DMS79 treated with DMSO at 0.1 percent for 48 hours (cell line): ENCODE data around the gene TPCN2.
"Not testable (repeated sequence)": the region's sequence is repeated elsewhere in the genome, so short reads cannot be mapped to it uniquely, and the experiment has no call there.

Experiments used
- DNase-seq: peaks from one replicate; lab custom pipeline; 2025; lab: John Stamatoyannopoulos, UW

The TPCN2 gene

GRCh38 chr11:69048694-69049489 is at the start of gene TPCN2:
TPCN2 (plus strand) TSS chr11:69048932; CDS start chr11:69048998, 66 bp downstream.
- peak; percentile 85 for DNase-seq

GRCh38 chr11:68999093-68999747 is 49.5 kb upstream of the TPCN2 start:
- DNase-seq, result no peak

DNA sequence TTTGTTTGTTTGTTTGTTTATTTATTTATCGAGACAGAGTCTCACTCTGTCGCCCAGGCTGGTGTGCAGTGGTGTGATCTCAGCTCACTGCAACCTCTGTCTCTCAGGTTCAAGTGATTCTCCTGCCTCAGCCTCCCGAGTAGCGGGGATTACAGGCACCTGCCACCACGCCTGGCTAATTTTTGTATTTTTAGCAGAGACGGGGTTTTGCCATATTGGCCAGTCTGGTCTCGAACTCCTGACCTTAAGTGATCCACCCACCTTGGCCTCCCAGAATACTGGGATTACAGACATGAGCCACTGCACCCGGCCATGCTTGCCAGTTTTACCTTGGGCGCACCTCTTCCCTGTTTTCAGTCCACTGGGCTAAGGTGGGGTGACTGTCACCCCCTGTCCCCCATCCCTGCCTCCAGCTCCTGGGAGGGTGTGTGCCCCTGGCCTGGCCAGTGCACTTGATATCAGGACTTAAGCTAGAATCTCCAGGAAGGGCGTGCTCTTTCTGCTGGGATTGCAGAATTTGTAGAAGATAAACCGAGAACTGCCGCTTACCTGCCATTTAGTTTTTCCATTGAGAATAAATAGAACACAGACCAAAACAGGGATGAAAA is 48.9 kb upstream of the TPCN2 start:
- not testable (repeated sequence) for DNase-seq

DNA sequence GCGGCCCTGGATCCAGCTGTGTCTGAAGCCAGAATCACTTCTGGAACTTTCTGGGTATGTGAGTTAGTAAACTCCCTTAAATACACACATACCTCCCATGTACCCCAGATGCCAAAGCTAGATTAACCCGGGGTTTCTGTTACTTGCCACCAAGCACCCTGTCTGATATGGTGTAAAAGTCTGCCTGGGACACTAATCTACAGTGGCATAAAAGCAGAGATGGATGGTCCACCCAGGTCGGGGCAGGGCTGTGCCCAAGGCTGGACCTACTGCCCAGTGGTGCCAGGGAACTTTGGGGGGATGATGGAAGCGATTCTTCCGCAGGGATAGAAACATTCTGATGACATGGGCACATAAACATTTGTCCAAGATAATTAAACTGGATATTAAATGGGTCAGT is 48.3 kb upstream of the TPCN2 start:
- no peak for DNase-seq

- DNase-seq, result no peak
Measured at GRCh38 chr11:69000831-69001242, 47.9 kb upstream of the TPCN2 start.

DNA sequence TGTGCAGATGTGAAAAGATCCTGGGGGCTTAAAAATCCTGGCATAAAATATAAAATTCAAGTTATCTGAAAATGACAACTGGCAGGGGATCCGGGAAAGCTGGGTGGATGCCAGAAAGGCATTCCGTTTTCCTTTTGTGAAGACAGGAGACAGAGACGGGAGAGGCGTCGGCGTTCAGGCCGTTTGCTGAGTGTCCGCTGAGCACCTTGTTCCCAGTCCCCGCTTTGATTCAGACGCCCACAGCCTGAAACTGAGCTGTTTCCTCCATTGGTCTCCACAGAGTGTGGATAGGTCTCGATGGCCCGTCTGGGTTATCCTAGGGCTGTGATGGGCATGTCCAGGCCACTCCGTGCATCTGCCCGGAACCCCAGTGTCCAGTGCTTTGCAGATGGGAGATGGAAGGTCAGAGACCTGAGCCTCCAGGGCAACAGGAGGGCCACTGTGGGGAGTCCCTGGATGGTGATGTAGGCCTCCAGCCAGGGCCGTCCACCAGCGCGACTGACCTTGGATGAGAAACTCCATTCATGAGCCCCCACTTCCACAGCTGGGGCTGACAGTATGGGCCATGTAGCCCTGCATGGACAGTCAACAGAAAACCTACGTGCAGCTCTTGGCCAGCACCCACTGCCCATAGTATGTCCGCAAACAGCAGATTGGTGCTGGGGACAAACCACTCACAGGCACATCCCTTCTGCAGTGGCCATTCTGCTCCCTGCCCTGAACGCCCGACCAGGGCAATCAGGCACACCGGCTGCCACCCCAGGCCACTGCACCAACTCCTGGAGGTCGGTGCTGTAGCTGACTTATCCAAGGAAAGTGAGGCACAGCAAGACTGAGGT is 47.3 kb upstream of the TPCN2 start:
- DNase-seq, result no peak

DNA sequence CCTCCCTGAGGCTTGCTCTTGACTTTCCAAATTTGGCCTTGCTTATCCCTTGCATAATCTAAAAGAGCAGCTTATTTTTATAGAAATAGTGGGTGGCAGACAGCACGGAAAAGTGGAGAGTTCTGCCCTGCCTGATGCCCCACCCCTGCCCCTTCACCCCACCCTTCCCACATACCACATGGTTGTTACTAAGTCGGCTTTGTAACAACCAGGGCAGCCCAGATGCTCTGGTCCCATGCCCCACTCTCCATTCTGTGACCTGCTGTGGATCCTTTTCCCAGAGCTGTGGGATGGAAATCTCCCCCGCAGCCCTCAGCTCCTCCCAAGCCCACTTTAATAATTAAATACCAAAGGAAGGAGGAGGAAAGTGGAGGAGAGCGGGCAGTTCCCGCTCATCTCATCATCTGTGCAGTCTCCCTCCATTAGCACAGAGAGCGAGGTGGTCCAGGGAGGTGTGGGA is 46.6 kb upstream of the TPCN2 start:
- DNase-seq, result no peak

DNA sequence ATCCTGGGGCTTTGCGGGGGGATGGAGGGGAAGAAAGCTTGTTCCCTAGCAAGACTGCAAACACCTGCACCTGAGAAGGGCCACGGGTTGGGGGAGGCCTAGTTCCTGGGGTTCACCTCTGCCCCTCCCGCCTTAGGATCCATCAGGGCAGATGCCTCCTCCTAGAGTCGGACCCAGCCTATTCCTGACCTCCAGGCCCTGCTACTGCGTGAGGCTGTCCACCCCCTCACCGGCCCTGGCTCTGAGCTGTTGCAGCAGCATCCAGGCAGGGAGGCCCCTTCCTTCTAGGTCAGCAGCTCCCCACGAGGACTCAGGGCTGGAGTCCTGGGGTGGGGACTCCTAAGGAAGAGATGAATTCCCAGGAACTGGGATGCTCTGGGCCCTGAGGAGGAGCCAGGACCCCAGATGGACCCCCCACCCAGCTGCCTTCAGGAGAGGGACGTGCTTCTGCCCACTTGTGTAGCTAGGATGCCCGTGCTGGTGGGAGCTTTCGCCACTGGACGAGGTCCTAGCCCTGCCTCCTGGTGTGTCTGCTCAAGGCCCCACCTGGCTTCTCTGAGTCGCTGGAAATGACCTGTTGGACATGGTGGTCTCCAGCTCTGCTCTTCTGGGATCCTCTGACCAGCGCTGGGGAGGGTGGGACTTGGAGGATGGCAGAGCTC is 46.0 kb upstream of the TPCN2 start:
- no peak for DNase-seq

GRCh38 chr11:69003301-69003865 is 45.3 kb upstream of the TPCN2 start:
- no peak for DNase-seq

- no peak for DNase-seq
Measured at GRCh38 chr11:69003866-69004367, 44.8 kb upstream of the TPCN2 start.

DNA sequence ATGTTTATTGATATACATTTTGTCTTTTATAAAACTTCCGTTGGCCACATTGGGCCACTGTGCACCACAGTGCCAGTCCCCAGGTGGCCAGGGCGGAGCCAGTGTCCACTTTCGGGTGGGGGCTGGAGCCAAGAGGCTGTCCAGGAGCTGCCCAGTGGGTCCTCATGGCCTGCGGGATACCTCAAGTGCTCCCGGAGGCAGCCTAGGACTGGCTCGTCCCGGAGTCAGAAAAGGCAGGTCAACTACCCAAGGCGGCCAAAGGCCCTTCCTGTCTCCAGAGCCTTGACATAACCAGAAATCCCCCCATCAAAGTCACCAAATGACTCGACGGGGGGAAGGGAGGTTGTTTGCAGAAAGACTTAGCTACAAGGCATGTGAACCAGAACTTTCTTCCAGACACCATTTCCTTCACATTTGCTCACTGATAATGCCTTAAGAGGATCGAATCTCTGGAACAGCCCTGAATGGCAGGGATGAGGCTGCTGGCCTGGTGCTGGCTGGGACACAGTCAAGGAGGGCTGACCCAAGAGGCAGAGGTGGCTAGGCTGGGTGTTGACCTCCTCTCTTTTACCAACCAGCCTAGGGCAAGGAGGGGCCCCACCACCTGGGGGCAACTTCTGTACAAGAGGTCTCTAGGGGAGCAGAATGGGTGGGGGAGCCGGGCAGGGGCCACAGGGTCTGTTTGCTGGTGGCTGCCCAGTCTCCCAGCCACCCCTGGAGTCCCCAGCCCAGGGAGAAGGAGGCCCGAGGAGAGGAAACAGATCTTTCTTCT is 44.1 kb upstream of the TPCN2 start:
- DNase-seq, result no peak

GRCh38 chr11:69005183-69005630 is 43.5 kb upstream of the TPCN2 start:
- no peak for DNase-seq

- DNase-seq, result no peak
Measured at GRCh38 chr11:69005631-69006368, 42.9 kb upstream of the TPCN2 start.

- no peak for DNase-seq
Measured at GRCh38 chr11:69006816-69007215, 41.9 kb upstream of the TPCN2 start.

GRCh38 chr11:69007975-69008381 is 40.8 kb upstream of the TPCN2 start:
- peak; percentile 38 for DNase-seq

- DNase-seq, result no peak
Measured at GRCh38 chr11:69008737-69009440, 39.8 kb upstream of the TPCN2 start.

- DNase-seq, result no peak
Measured at GRCh38 chr11:69009441-69010211, 39.1 kb upstream of the TPCN2 start.

- DNase-seq, result no peak
Measured at GRCh38 chr11:69010361-69010891, 38.3 kb upstream of the TPCN2 start.
